ENCODE measurements around the gene SSNA1.

Gene SSNA1

GRCh38 chr9:137150617-137151457 is 37.6 kb upstream of the SSNA1 start:
- H3K4me3 ChIP-seq (ENCODE audit: low read depth, low read length) = no peak overlapping the region
- no peak overlapping the region for H3K27ac ChIP-seq (ENCODE audit: extremely low read depth, low read depth, low read length)
- H3K9me3 ChIP-seq (ENCODE audit: control insufficient read depth, insufficient read depth, low read depth, low read length) = no peaks in the 10 kb centered on the region
- H3K36me3 ChIP-seq (ENCODE audit: control insufficient read depth in 2 of 2, insufficient read depth in 1 of 2, low read length in 2 of 2) = no peaks in the 10 kb centered on the region
- ChIA-PET CTCF (interaction anchor here (0.6 to 0.9 kb wide), 7 partner anchors 10 to 363 kb away, joined by 3 to 4 read pairs (median 3); no protein-coding TSS in a partner anchor), POLR2A (interaction anchor here (0.6 to 3.3 kb wide), 31 partner anchors 10 to 788 kb away, joined by 3 to 52 read pairs (median 4); partner anchors contain the start of genes ANAPC2, EXD3, LRRC26 and MAN1B1)
- H3K4me1 ChIP-seq (ENCODE audit: control insufficient read depth, insufficient read depth, low read length) = no peaks in the 10 kb centered on the region
- TF ChIP-seq, protein P1, sequence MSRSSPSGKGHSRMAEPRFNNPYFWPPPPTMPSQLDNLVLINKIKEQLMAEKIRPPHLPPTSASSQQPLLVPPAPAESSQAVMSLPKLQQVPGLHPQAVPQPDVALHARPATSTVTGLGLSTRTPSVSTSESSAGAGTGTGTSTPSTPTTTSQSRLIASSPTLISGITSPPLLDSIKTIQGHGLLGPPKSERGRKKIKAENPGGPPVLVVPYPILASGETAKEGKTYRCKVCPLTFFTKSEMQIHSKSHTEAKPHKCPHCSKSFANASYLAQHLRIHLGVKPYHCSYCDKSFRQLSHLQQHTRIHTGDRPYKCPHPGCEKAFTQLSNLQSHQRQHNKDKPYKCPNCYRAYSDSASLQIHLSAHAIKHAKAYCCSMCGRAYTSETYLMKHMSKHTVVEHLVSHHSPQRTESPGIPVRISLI (tag by site-specific recombination; IDR thresholded peaks at IDR 0.05) = peak; percentile 98
- no peak for TF ChIP-seq ZNF747 (tag by site-specific recombination; IDR thresholded peaks at IDR 0.05)
- TF ChIP-seq ZNF777 (tag by site-specific recombination; IDR thresholded peaks at IDR 0.05; ENCODE audit: borderline replicate concordance) = no peak
- TF ChIP-seq HIC1 (tag by site-specific recombination; IDR thresholded peaks at IDR 0.05) = no peak
- TF ChIP-seq ZSCAN5A (tag by site-specific recombination; IDR thresholded peaks at IDR 0.05) = no peak
- TF ChIP-seq BCL6B (tag by site-specific recombination; IDR thresholded peaks at IDR 0.05) = no peak
- no peak for TF ChIP-seq PRDM10 (tag by site-specific recombination; IDR thresholded peaks at IDR 0.05)
- TF ChIP-seq ZNF292 (tag by site-specific recombination; IDR thresholded peaks at IDR 0.05; ENCODE audit: borderline replicate concordance, low read depth) = no peak
- TF ChIP-seq ZNF600 (tag by site-specific recombination; IDR thresholded peaks at IDR 0.05) = no peak
- peak; percentile 75 for TF ChIP-seq SP3 (tag by site-specific recombination; IDR thresholded peaks at IDR 0.05)
- TF ChIP-seq ZNF169 (tag by site-specific recombination; IDR thresholded peaks at IDR 0.05) = no peak
- TF ChIP-seq ZBTB7A (tag by site-specific recombination; IDR thresholded peaks at IDR 0.05; ENCODE audit: low read depth) = no peak
- no peak for TF ChIP-seq ZNF114 (tag by site-specific recombination; IDR thresholded peaks at IDR 0.05)
- no peak for TF ChIP-seq ZNF350 (tag by site-specific recombination; IDR thresholded peaks at IDR 0.05)
- TF ChIP-seq ZNF530 (tag by site-specific recombination; IDR thresholded peaks at IDR 0.05; ENCODE audit: low read depth) = no peak
- TF ChIP-seq ZNF274 (IDR thresholded peaks at IDR 0.05; ENCODE audit: low read length) = no peak
- TF ChIP-seq ZNF274 (tag by site-specific recombination; IDR thresholded peaks at IDR 0.05; ENCODE audit: borderline replicate concordance) = no peak
- TF ChIP-seq ZNF138 (tag by site-specific recombination; IDR thresholded peaks at IDR 0.05; ENCODE audit: borderline replicate concordance) = no peak
- TF ChIP-seq, protein P2, sequence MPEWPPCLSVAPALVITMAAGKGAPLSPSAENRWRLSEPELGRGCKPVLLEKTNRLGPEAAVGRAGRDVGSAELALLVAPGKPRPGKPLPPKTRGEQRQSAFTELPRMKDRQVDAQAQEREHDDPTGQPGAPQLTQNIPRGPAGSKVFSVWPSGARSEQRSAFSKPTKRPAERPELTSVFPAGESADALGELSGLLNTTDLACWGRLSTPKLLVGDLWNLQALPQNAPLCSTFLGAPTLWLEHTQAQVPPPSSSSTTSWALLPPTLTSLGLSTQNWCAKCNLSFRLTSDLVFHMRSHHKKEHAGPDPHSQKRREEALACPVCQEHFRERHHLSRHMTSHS (tag by site-specific recombination; IDR thresholded peaks at IDR 0.05) = no peak
- TF ChIP-seq MYNN (tag by site-specific recombination; IDR thresholded peaks at IDR 0.05; ENCODE audit: borderline replicate concordance) = peak; percentile 82; the same call in 1 of the 2 replicates
- TF ChIP-seq ZNF16 (tag by site-specific recombination; IDR thresholded peaks at IDR 0.05; ENCODE audit: low read depth) = no peak
- peak; percentile 67 for TF ChIP-seq SP2 (tag by site-specific recombination; IDR thresholded peaks at IDR 0.05)
- no peak for TF ChIP-seq ZNF223 (tag by site-specific recombination; IDR thresholded peaks at IDR 0.05)
- no peak for TF ChIP-seq ZNF433 (tag by site-specific recombination; IDR thresholded peaks at IDR 0.05; ENCODE audit: low read depth)

Data from HEK293 (cell line).